ENCODE data around the gene ST7L. TPM values are rescaled to one million over a fixed set of nuclear protein-coding genes. Genes with fewer than 3 reads are reported as not detected.

The ST7L gene
- total and polyA plus RNA-seq, 2 of the 4 experiments (the other 2 are of a cell fraction), result 7.7 to 14.7 TPM

DNA sequence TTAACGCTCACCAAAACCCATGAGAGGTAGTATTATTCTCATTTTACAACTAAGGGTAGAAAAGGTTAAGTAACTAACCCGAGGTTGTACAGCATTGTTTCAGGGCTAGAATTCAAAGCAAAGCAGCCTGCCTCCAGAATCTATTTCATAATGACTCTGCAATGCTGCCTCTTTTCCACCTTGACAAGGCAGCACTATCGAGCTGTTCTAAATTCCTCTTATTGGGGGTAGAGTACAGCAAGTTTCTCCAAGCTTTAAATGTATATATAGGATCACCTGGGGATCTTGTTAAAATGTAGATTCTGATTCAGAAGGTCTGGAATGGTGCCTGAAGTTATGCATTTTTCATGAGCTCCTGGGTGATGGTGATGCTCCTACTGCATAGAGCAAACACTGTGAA lies 80.1 kb downstream of the ST7L start:
- Histone ChIP-seq H3K4me3 (ENCODE audit: insufficient read depth, low read depth, low read length) (no peak overlapping the region), H3K27ac (ENCODE audit: insufficient read depth, low read length) (no peak overlapping the region), H4K91ac (ENCODE audit: insufficient read depth, low read depth, low read length) (no peak overlapping the region), H3K9ac (ENCODE audit: low read depth, low read length) (no peak overlapping the region), H2BK15ac (ENCODE audit: low read depth, low read length) (no peak overlapping the region), H2BK20ac (ENCODE audit: low read depth, low read length) (no peak overlapping the region), H4K20me1 (ENCODE audit: insufficient read depth, low read length) (no peaks in the 10 kb centered on the region), H3K4me1 (ENCODE audit: control insufficient read depth, insufficient read depth, low read length) (peaks cover 2% of the 10 kb centered on the region; the same call in 1 of the 2 replicates), H4K5ac (ENCODE audit: low read depth, low read length) (no peak overlapping the region), H3K27me3 (ENCODE audit: control insufficient read depth, insufficient read depth, low read length) (no peaks in the 10 kb centered on the region), H3K36me3 (ENCODE audit: control insufficient read depth, insufficient read depth, low read length) (peaks cover 4% of the 10 kb centered on the region), H3K9me3 (ENCODE audit: control insufficient read depth, insufficient read depth, low read length) (no peaks in the 10 kb centered on the region), H2AK5ac (ENCODE audit: low read depth, low read length) (no peak overlapping the region), H3K23ac (ENCODE audit: low read depth, low read length) (no peak overlapping the region), H2BK5ac (ENCODE audit: low read depth, low read length, poor library complexity, severe bottlenecking) (no peak overlapping the region), H4K8ac (ENCODE audit: low read depth in 2 of 2, low read length in 2 of 2) (no peak overlapping the region), H3K4ac (ENCODE audit: low read depth, low read length) (no peak overlapping the region), H3K9me1 (ENCODE audit: insufficient read depth, low read length) (peaks cover 6% of the 10 kb centered on the region), H3K14ac (replicated peaks; ENCODE audit: low read depth, low read length) (no peak overlapping the region), H3K18ac (ENCODE audit: low read depth, low read length) (no peak overlapping the region), H2AK9ac (replicated peaks; ENCODE audit: low read depth, low read length, poor library complexity) (no peak overlapping the region), H2AFZ (replicated peaks; ENCODE audit: low read length, poor library complexity) (no peak overlapping the region), H3K79me1 (ENCODE audit: low read depth in 1 of 2, low read length in 2 of 2) (peaks cover 0 to 7% of the 10 kb centered on the region in 2 experiments; a peak in 2 of 4 replicates), H3K4me2 (ENCODE audit: low read depth, low read length) (no peak overlapping the region), H2BK120ac (ENCODE audit: low read depth, low read length) (no peak overlapping the region), H3K56ac (ENCODE audit: extremely low read depth, insufficient read depth, low read length) (no peak overlapping the region)
- TF ChIP-seq FOS (IDR thresholded peaks at IDR 0.05; ENCODE audit: low read depth, low read length) (no peak), RFX5 (IDR thresholded peaks at IDR 0.05; ENCODE audit: low read depth, low read length) (no peak), RAD21 (IDR thresholded peaks at IDR 0.05; ENCODE audit: low read length) (no peak), CEBPB (IDR thresholded peaks at IDR 0.05; ENCODE audit: low read depth, low read length) (no peak), MAZ (IDR thresholded peaks at IDR 0.05; ENCODE audit: borderline replicate concordance, low read depth, low read length) (no peak)
- dilution Hi-C loops (cut with HindIII; ENCODE audit: low sequenced_read_pairs, unreplicated experiment) (no loop called here), intact Hi-C loops (cut with micrococcal nuclease) (no loop called here), in situ Hi-C loops (cut with MboI; ENCODE audit: low sequenced_read_pairs) (no loop called here)
- ChIA-PET CTCF (interaction anchor here (1.4 kb wide), 1 partner anchor 75 kb away, joined by 3 read pairs; no protein-coding TSS in a partner anchor), POLR2A (ENCODE audit: unreplicated experiment) (no interaction called here)
- ATAC-seq (ENCODE audit: low read depth) (no peak), DNase-seq (no peak)
- no TSS peak for BruUV-seq (replicated peaks)
- no CpG with 5 or more reads among the region's 3 CpGs for WGBS, 2 experiments (ENCODE audit: extremely low coverage in 2 of 2, insufficient read length in 1 of 2)

Data from IMR-90 (cell line).